GM03348 (cell line): ENCODE results near the gene WDFY4.

Experiments used
- DNase-seq: peaks from one replicate; pipeline ENCODE4 v3.0.0; 2012; ENCODE audit warnings: low spot score

WDFY4 gene

GRCh38 chr10:48655411-48656240 is 29.0 kb upstream of the WDFY4 start:
- peak; percentile 85 for DNase-seq

GRCh38 chr10:48656241-48656913 is 28.3 kb upstream of the WDFY4 start:
- DNase-seq: peak; percentile 97

GRCh38 chr10:48656914-48657305 is 27.8 kb upstream of the WDFY4 start:
- DNase-seq: no peak

- DNase-seq: no peak
These were observed 27.3 kb upstream of the WDFY4 start for GRCh38 chr10:48657416-48657815.

GRCh38 chr10:48658243-48658974 is 26.3 kb upstream of the WDFY4 start:
- peak; percentile 77 for DNase-seq

GRCh38 chr10:48658975-48659269 is 25.8 kb upstream of the WDFY4 start:
- no peak for DNase-seq

GRCh38 chr10:48659790-48660189 is 24.9 kb upstream of the WDFY4 start:
- DNase-seq: peak; percentile 25

- no peak for DNase-seq
These were observed 23.2 kb upstream of the WDFY4 start for GRCh38 chr10:48661441-48661840.

GRCh38 chr10:48667960-48668590 is 16.6 kb upstream of the WDFY4 start:
- DNase-seq: no peak

- no peak for DNase-seq
These were observed 13.4 kb upstream of the WDFY4 start for GRCh38 chr10:48670978-48671913.

- no peak for DNase-seq
These were observed 12.6 kb upstream of the WDFY4 start for GRCh38 chr10:48671914-48672595.

- no peak for DNase-seq
These were observed 11.9 kb upstream of the WDFY4 start for GRCh38 chr10:48672596-48673265.

- no peak for DNase-seq
These were observed 7.0 kb upstream of the WDFY4 start for GRCh38 chr10:48677625-48678024.

- no peak for DNase-seq
These were observed 6.6 kb upstream of the WDFY4 start for GRCh38 chr10:48678041-48678440.

GRCh38 chr10:48681740-48682139 is 2.9 kb upstream of the WDFY4 start:
- no peak for DNase-seq

- no peak for DNase-seq
These were observed 2.4 kb upstream of the WDFY4 start for GRCh38 chr10:48682265-48682664.

- no peak for DNase-seq
These were observed 1.2 kb upstream of the WDFY4 start for GRCh38 chr10:48683424-48683823.

- DNase-seq: no peak
These were observed 805 bp upstream of the WDFY4 start for GRCh38 chr10:48683868-48684267.

- no peak for DNase-seq
These were observed 246 bp upstream of the WDFY4 start for GRCh38 chr10:48684463-48684791.

GRCh38 chr10:48685731-48686130 is 1.1 kb downstream of the WDFY4 start:
- no peak for DNase-seq
